Posterior cingulate gyrus (tissue), 11 donors: ENCODE results near the gene AFF3.

Source experiments
- DNase-seq, 10 donors: peaks; one replicate each; pipeline versions ENCODE4 v3.0.0 to v3.0.0-alpha.2; 2020 to 2021; ENCODE audit warnings: mixed read lengths in 3 of 10
- intact Hi-C: fragments of 100-400 bp; cut with DNase I; formaldehyde crosslinking; loops from one replicate; pipeline ENCODE4 v1.15.1; 2023

The AFF3 gene

DNA sequence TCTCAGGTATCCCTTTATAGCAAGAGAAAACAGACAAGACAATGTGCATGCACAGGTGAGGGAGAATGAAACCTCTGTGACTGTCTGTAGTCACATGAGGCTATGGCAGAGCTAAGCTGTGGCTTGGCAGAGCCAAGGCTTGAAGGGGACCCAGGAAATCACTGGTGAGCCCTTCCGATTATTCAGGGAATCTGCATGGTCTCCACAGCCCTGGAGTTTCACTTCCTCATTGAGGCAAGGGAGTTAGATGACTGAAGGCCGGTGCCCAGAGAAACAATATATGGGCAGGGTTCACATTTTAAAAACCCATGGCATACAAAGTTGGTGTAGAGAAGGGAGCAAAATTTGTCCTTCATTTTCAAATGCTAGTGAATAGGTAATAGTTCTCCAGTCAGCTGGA is 508.2 kb downstream of the AFF3 start:
- DNase-seq: no peak
- intact Hi-C loops: no loop called here

DNA sequence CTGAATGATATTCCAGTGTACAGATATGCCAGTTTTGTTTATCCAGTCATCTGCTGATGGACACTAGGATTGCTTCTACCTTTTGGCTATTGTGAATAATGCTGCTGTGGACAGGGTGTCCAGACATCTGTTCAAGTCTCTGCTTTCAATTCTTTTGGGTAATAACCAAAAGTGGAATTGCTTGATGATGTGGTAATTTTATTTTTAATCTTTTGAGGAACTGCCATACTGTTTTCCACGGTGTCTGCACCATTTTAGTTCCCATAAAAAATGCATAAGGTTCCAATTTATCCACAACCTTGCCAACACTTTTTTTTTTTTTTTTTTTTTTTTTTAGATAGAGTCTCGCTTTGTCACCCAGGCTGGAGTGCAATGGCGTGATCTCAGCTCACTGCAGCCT is 510.7 kb downstream of the AFF3 start:
- intact Hi-C loops: no loop called here

DNA sequence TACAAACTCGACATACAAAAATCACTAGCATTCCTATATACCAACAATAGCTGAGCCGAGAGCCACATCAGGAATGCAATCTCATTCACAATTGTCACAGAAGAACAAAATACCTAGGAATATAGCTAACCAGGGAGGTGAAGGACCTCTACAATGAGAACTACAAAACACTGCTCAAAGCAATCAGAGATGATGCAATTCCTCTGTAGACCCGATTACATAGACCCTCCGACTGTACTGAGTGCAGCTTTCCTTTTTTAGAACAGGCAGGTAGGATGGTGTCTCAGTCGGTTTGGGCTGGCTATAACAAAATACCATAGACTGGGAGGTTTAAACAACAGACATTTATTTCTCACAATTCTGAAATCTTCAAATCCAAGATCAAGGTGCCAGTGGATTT is 513.1 kb downstream of the AFF3 start:
- intact Hi-C loops: no loop called here
- no peak for DNase-seq

More for the DNA sequence above, 510.7 kb downstream of the AFF3 start:
- no peak for DNase-seq

DNA sequence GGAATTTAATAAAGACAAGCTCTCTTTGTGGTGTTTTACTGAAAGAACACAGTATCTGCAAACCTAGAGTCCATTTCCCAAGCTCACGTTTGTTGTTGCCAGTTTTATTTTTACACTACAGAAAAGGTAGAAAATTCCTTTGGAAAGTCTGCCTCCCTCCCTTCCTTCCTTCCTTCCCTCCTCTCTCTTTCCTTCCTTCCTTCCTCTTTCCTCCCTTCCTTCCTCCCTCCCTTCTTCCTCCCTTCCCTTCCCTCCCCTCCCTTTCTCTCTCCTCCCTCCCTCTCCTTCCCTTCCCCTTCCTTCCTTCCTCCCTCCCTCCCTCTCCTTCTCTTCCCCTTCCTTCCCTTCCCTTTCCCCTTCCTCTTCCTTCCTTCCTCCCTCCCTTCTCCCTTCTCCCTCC is 516.2 kb downstream of the AFF3 start:
- no peak for DNase-seq
- intact Hi-C loops: no loop called here

DNA sequence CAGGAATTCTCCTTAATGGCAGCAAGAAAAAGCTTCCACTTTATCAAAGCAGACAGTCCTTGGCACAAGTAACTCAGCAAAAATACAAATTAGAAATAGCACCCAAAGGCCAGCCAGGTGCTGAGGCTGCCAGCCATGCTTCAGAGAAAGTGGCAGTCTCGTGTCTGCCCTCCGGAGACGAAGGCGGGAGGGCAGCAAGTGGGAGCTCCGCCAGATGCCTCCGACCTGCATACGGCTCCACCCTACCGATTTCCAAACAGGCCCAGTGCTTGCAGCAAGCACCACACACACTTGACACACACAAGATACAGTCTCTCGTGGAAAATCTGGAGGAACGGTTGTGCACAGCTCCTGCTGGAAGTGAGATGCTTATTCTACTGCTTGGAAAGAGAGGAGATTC is 517.7 kb downstream of the AFF3 start:
- DNase-seq: peak in 1 of 10 donors; percentile 66
- intact Hi-C loops: no loop called here

DNA sequence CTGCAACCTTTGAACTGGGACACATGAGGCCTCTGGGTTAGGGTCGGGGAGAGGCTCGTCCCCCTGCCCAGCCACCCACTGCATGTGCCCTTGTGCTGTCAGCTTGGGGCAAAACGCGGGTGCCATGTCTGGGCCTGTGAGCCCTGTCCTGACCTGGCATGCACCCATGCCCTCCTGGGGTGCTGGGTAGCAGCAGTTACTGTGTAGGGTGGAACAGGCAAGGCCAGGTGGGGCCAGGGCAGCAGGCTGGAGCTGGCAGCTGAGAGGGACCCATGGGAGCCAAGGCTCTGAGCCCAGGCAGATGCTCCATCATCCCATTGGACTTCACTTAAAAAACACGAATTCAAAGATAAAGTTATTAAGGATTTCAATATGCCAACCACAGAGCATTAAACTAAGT is 518.8 kb downstream of the AFF3 start:
- intact Hi-C loops: no loop called here
- peak in 1 of 10 donors; percentile 80 for DNase-seq

DNA sequence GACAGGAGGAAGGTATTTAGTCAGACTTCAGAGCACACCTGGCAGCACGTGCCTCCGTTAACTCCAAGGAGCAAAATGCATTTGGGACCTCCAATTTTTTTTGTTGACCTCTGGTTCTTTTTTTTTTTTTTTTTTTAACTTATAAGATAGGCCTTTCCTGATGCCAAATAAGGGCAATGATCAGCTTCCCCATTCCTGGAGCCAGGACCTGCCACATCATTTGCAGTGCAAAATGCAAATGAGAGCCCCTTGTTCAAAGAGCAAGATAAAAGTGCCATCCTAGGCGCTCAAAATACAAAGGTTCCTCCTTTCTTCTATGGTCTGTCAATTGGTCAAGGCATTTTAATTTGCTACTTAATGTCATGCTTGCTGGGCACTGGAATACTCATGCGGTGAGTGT is 519.4 kb downstream of the AFF3 start:
- intact Hi-C loops: no loop called here
- DNase-seq: peak in 1 of 10 donors; percentile 0

- intact Hi-C loops: no loop called here
- peak in 1 of 10 donors; percentile 44 for DNase-seq
Observed at GRCh38 chr2:99622534-99622933, 519.9 kb downstream of the AFF3 start.

DNA sequence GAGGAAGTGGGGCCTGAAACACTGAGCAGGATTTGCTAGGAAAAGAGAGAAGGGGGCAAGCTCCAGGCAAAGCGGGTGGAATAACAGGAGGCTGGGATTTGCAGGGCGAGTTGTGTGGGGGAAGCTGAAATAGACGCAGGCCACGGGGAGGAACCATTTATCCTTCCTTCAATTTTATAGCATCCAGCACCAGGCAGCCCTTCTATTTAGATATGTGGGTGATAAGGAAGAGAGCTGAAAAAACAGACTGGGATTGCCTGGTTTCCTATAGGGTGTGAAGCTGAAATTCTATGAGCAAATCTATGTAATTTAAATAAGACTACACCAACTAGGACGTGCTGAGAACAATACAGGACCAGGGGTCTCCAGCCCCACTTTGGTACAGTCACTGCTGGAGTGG is 520.6 kb downstream of the AFF3 start:
- peak in 1 of 10 donors; percentile 7 for DNase-seq
- intact Hi-C loops: no loop called here

GRCh38 chr2:99621106-99621505 is 521.3 kb downstream of the AFF3 start:
- intact Hi-C loops: no loop called here
- no peak for DNase-seq

DNA sequence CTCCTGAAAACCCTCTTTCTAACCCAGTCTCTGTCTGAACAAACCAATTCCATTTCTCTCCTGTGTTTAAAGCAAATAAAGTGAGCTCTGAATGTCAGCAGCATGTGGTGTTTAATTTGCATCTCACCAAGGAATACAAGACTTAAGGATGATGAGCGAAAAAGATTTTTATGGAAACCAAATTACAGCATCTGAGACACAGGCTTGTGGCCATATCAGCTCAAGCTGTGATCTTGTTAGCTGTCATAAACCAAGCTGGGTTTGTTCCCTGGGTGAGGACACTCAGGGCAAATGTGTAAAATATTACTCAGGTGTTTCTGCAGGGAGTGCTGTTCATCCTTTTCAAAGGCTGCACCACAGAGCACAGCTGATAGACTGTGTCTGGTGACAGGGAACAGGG is 523.2 kb downstream of the AFF3 start:
- intact Hi-C loops: no loop called here
- DNase-seq: no peak

- no peak for DNase-seq
- intact Hi-C loops: no loop called here
Observed at GRCh38 chr2:99618579-99619097, 523.8 kb downstream of the AFF3 start.

GRCh38 chr2:99617811-99618210 is 524.6 kb downstream of the AFF3 start:
- no peak for DNase-seq
- intact Hi-C loops: no loop called here

GRCh38 chr2:99615247-99615771 is 527.1 kb downstream of the AFF3 start:
- intact Hi-C loops: loop anchor here (2.0 kb wide), 1 partner anchor 57 kb away; no protein-coding TSS in a partner anchor
- peak; percentile 24 to 93 (median 50) for DNase-seq

DNA sequence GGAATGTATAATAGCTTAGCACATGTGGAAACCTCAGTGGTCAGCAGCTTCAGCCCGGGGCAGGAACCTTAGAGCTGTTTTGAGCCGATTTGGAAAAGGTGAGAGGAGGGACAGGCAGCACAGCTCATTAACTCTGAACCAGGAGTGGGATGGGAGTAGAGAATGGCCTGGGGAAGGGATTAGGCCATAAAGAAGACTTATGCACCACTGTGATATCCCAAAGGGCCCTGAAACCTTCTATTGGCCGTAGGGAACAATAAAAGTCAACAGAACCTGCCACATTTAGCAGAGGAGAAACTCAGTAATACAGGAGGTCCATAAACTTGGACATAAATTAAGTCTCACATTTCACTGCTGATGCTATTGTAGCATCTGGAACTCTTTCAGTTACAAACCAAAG is 528.4 kb downstream of the AFF3 start:
- intact Hi-C loops: loop anchor here (2.0 kb wide), 1 partner anchor 55 kb away; no protein-coding TSS in a partner anchor
- DNase-seq: no peak

DNA sequence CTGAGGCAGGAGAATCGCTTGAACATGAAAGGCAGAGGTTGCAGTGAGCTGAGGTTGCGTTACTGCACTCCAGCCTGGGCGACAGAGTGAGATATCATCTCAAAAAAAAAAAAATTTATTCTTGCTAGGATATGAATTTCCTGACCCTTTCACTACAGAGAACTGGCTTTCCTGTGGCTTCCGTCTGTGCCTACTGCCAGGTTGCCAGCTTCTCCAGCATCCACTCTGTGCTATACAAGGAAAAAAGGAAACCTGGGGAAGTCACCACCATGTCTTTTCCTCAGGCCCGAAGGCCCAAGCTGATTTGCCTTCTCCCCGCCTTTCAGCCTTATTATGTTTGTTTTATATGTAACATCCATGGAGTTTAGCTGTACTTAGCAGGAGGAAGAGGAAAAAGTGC is 530.6 kb downstream of the AFF3 start:
- intact Hi-C loops: no loop called here
- no peak for DNase-seq

- intact Hi-C loops: no loop called here
- no peak for DNase-seq
Observed at GRCh38 chr2:99611034-99611433, 531.4 kb downstream of the AFF3 start.

DNA sequence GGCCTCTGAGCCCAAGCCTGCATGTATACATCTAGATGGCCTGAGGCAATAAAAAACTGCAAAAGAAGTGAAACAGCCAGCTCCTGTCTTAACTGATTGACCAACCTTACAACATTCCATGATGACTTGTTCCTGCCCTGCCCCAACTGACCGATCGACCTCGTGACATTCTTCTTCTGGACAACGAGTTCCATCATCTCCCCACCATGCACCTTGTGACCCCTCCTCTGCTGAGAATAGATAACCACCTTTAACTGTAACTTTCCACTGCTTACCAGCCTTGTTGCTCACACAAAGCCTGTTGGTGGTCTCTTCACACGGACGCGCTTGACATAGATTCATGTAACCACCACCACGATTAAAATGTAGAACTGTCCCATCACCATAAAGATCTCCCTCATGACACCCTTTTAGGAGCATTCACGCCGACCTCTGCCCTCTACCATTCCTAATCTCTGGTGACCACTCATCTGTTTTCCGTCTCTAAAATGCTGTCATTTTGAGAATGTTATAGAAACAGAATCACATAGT is 532.5 kb downstream of the AFF3 start:
- intact Hi-C loops: no loop called here
- DNase-seq: no peak

DNA sequence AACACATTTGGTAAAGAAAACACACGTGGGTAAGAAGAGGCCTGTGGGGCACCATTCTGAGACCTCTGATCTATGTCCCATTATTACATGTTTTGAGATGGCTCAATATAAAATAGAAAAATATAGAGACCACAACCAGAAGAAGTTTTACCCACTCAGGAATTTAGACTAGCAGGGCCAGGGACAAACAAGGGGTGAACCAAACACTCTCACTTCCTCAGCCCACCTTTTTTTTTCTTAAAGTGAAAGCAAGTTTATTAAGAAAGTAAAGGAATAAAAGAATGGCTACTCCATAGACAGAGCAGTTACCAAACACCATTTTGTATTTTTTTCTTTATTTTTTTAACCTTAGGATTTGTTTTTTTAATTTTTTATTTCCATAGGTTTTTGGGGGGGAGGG is 533.5 kb downstream of the AFF3 start:
- intact Hi-C loops: no loop called here
- DNase-seq: no peak

DNA sequence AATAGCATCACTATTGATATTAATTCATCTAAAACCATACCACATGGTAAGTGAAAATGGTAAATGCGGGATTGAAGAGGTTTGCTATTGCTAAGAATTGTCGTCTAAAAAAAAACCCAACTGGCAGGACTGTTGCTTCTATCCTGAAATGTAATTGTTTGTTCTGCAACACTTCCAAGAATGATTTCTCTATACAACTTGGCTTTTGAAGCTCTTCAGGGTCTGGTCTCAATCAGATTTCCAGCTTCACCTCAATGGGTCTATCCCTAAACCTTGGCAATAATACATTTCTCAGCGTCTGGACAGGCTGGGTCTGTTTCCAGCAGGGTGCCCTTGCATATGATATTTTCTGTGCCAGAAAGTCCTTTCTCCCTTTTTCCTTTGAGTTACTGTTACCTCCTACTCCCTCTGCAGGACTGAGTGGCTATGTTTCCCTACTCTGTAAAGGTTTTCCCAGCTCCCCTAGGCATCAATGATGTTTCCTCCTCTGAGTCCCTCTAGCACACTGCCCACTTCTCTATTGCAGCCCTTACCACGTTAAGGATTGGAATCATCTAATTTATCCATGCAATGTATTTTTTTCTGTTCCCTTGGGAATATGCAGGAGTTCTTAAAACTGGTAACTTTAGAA is 534.4 kb downstream of the AFF3 start:
- intact Hi-C loops: no loop called here

DNA sequence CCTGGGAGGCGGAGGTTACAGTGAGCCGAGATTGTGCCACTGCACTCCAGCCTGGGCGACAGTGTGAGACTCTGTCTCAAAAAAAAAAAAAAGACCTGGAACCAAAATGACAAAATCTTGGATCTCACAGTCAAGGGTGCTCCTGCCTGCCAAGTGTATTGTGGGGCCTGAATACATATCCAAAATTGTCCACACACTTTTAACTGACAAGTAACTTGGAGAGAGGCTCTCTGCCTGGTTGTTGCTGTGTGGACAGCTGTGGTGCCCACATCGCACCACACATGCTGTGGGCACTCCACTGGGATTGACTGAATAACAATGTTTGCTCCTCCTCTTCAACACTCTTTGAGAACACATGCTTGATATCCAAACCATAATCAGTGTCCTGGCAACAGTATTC is 534.9 kb downstream of the AFF3 start:
- DNase-seq: peak in 1 of 10 donors; percentile 74
- intact Hi-C loops: no loop called here

More for the DNA sequence above, 534.4 kb downstream of the AFF3 start:
- DNase-seq: no peak

DNA sequence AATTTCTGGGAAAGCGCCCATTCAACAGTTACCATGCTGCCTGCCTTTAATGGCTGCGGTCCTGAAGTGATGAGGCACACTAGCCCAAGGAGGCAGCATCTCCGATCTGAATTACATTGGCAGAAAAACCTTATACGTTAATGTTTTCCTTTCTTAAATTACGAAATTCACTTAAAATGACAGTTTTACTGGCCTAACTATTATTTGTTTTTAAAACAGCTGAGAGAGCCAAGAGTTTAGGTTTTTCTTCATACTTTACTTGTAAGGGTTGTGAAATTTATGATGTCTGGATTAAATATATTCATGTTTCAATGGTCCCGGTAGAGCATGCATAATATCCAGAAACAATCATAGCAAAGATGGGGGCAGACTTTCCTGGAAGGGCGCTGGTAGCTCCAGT is 537.4 kb downstream of the AFF3 start:
- intact Hi-C loops: no loop called here
- no peak for DNase-seq
